Right ventricle myocardium superior (tissue), 1 donor: Measurements from ENCODE around the gene DICER1. TPM values are rescaled to one million over a fixed set of nuclear protein-coding genes. Genes with fewer than 3 reads are reported as not detected.

ENCODE experiments used
- ATAC-seq: fragments of 200-7000 bp; cut with Tn5 transposase; one replicate; pipeline ENCODE4 v1.9.1; 2020; ENCODE audit warnings: mild to moderate bottlenecking; ENCODE audit not compliant: poor library complexity
- DNase-seq: peaks from one replicate; pipeline ENCODE4 v3.0.0-alpha.2; 2020
- intact Hi-C: fragments of 100-400 bp; cut with DNase I; formaldehyde crosslinking; loops from one replicate; pipeline ENCODE4 v1.11.2; 2022
- total RNA-seq: library from RNA; stranded (reverse); fragmentation: NEBNext Ultra II Directional; extraction: Animal tissue kit (Norgen Biotek cat#: 25700); gene quantifications from one replicate; pipeline ENCODE4 v1.2.1, GENCODE V29; 2021
- donor health status: DM: no; HTN: yes; CAD: no; lungs with severe emphysema.

DICER1 gene
- total RNA-seq, 1 donor from 2014 or later, result 26.1 TPM

DNA sequence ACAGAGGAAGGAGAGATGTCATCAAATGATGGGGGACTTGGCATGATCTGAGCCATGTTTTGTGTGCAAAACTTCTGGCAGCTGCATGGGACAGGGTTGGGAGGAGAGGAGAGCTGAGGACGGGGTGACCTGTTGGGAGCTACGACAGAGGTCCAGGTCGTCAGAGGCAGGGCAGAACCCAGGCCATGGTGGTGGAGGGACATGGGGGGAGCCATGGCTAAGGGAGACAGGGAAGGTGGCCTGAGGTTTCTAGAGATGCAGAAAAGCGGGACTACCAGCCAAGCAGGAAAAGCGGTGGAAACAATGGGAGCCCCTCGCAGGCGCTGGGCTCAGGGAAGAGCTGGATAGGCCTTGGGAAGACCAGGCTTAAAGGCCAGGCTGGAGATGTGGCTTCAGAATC, 88.3 kb downstream of the DICER1 start:
- ATAC-seq (no peak), DNase-seq (no peak)
- intact Hi-C loops, result no loop called here

DNA sequence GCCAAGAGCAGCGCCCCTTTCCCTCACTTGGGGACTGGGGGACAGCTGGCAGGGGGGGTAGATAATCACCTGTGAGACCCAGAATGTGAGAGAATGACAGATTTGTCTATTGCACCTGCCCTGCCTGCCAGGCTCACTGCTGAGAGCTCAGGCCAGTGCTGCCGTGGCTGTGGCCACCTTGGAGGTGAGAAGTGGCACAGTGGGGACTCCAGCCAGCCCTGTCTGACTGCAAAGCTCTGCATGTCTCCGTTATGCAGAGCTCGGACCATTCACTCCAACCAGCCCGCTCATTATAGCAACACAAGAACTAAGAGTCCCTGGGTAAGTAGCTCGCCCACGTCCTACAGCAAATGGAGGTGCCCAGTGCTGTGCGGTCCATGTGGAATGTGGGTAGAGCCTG, 88.8 kb downstream of the DICER1 start:
- intact Hi-C loops, result no loop called here
- DNase-seq (no peak), ATAC-seq (no peak)

DNA sequence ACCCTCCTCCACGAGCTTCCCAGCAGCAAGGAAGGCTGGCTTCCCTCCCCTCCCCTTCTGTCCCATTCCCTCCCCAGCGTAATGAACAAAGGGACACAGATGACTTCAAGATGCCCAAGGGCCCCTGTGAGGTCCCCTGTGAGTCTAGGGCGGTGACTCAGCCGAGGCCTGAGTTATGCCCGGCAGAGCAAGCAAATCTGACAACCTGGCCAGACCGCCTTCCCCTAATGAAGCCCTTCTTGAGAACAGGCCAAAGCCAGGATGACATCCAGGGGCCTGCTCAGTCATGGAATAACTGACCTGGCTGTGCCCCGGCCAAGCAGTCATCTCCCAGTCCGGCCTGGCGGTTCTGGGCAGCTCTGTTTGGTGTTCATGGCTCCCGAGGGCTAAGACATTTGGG, 89.2 kb downstream of the DICER1 start:
- intact Hi-C loops, result no loop called here
- DNase-seq, result no peak
- no peak for ATAC-seq

DNA sequence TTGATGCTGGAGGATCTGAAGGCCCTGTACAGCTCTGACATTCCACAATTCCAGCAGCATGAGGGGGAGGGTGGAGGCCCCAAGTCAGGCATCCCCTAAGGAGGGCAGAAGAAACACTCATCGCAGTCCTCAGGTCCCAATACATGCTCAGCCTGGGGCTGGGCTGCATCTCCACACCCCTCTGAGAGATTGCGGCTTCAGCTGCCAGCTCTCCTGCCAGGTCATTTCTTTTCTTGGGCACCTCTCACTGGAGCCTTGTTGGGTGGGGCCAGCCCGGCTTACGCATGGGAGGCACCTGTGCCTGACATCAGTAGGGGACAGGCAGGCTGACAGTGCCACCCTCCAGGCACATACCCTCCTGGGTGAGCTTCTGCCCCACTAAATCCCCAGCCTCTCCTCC, 89.8 kb downstream of the DICER1 start:
- ATAC-seq, result no peak

DNA sequence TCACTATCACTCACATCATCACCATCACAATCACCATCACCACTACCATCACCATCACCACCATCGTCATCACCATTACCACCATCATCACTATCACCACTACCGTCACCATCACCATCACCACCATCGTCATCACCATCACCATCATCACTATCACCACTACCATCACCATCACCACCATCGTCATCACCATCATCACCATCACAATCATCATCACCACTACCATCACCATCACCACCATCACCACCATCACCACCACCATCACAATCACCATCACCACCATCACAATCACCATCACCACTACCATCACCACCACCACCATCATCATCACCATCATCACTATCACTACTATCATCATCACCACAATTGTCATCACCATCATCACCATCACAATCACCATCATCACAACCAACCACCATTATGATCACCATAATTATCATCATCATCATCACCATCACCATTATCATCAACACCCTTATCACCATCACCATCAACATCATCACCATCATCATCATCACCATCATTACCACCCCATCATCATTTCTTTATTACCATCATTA, 90.8 kb downstream of the DICER1 start:
- intact Hi-C loops, result no loop called here
- ATAC-seq (no peak), DNase-seq (no peak)

More for the DNA sequence above, 89.8 kb downstream of the DICER1 start:
- no peak for DNase-seq
- intact Hi-C loops, result no loop called here

DNA sequence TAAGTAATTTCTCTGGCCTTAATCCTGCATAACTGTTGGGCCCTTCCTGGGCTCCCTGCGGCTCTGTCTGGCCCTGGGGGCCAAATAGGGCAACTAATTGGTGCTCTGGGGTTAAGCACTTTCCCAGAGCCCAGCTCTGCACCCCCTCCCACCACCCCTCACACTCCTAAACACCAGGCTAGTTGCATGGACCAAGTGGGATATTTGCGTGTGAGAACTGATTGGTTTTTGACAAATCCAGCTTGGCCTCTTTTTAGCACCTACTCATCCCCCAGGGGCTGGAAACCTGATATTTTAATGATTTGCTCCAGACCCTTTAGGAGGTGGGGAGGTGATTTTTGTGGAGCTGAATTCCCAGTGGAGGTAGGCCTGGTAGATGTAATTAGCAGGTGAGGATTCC, 91.9 kb downstream of the DICER1 start:
- intact Hi-C loops, result no loop called here
- DNase-seq, result no peak
- ATAC-seq, result no peak

DNA sequence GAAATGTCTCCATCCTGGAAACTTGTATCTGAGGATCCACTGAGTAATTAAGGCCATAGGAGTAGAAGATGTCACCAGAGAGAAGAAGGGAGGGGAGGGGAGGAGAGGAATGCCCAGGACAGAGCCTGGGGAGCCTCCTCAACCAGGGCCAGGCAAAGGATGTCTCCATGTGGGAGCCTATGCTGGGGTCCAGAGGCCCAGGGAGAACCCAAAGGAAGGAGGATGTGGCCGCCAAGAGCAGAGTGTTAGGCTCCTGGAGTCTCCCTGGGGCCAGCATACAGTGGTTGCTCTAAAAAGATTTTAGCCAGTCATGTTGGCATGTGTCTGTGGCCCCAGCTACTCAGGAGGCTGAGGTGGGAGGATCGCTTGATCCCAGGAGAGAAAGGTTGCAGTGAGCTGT, 92.6 kb downstream of the DICER1 start:
- DNase-seq (no peak), ATAC-seq (no peak)
- intact Hi-C loops, result no loop called here

DNA sequence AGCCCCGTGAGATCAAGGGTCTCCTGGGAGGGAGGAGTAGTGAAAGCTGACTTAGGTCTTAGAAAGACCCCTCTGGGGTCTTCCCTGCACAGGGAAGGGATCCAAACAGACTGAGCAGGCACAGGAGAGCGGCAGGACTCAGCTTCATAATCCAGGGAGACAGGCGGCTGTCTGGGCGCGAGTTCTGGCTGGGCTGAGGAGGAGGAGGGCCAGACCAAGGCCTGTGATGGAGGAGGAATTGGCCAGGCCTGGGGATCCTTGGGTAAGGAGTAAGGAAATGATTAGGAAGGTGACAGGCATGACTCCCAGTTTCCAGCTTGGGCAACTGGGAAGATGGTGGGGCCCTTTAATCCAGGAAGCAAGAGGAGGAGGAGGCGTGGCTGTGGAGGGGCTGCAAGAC, 93.1 kb downstream of the DICER1 start:
- DNase-seq (no peak), ATAC-seq (no peak)
- intact Hi-C loops, result no loop called here

DNA sequence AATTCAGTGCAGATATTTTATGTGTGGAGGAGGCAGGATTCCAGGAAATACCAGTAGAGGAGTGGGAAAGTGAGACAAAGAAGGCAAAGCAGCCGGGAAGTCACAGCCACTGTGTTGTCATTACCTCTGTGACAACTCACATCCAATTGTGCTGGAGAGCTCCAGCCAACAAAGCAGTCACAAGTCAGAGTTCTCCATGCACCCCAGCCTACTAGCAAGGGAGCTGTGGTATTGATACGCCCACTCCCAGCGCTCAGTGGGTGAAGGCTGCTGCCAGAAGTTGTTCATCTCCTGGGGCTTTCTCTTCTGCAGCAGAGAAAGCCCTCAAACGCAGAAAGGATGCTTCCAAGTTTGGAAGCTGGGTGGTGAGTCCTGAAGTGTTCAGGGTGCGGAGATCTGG, 93.9 kb downstream of the DICER1 start:
- DNase-seq (no peak), ATAC-seq (no peak)
- intact Hi-C loops, result no loop called here

DNA sequence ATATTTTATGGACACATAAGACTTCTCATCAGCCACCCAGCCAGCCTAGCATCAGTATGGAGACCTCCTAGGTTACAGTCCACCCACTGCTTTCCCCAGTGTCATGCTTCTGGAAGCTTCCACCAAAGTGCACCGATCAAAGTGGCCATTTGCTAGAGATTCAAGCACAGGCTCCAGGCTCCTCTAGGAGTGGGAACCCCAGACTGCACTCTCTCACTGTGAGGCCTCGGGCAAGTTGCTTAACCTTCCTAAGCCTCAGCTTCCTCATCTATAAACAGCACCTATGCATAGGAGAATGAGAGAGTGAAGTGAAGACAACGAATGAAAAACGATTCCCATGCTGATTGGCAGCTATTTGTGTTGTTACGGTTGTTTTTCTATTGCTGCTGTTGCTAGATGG, 94.4 kb downstream of the DICER1 start:
- intact Hi-C loops, result no loop called here
- DNase-seq, result no peak

DNA sequence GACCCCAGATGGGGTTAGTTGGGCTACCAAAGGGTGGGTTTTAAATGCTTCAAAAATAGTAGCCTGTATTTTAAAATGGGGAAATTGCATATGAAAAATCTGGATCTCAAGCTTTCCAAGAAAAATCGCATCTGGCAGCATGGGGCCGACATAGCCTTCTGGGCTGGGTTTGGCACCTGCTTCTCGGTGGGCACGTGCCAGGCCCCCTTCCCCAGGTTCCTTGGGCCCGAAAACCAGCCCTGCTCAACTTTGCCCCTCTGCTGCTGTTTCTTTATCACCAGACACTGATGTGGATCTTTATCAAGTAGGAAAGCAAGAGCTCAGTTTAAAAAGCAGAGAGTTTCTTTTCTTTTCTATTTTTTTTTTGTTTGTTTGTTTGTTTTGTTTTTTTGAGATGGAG, 95.1 kb downstream of the DICER1 start:
- ATAC-seq (no peak), DNase-seq (no peak)
- intact Hi-C loops, result no loop called here

More for the DNA sequence above, 94.4 kb downstream of the DICER1 start:
- no peak for ATAC-seq

DNA sequence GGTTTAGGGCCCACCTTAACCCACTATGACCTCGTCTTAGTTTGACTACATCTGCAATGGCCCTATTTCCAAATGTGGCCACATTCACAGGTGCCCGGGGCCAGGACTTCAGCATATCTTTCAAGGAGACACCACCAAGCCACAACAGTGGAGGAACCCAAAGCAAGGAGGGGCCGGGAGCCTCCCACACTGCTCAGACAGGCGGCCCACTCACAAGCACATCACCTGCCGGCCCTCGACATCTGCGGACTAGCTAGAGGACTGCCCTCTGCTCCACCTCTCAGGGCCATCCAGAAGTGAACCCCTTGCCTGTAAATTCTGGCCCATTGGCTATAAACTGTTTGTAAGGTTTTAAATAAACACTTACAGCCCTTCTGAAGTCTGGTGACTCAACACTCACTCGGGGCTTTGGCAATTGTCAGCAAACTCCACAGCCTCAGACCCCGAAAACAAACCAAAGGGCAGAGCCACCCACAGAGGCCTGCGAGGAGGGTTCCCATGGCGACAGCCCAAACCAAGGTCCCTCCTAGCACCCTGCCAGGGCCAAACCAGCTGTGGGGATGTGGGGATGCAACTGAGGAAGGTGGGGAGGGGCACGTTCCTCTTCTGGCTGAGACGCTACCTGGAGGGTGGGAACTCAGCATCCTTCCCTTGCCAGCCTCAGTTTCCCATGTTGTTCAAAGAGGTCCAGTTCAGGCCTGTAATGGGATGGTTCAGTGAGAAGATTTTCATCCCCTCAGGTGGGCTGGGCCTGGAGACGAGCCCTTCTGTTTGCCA, 95.8 kb downstream of the DICER1 start:
- ATAC-seq (no peak), DNase-seq (no peak)
- intact Hi-C loops, result no loop called here

DNA sequence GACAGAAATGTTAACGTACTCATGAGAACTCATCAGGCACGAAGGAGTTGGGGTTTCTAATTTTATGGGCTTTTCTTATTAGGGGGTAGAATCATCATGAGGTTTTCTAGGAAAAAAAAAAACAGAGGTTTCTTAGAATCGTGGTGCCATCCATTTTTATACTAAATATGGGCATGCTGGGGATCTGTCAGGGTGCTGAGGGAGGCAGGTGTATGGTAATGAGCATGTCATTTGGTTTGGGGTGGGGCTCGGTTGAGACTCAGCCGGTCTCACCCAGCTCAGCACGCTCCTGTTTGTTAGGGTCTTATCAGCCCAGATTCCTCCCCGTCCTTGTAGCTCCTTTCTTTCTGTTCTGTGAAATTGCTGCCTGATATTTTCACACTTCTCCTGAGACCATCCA, 98.2 kb downstream of the DICER1 start:
- DNase-seq, result no peak
- ATAC-seq, result no peak
- intact Hi-C loops, result no loop called here

DNA sequence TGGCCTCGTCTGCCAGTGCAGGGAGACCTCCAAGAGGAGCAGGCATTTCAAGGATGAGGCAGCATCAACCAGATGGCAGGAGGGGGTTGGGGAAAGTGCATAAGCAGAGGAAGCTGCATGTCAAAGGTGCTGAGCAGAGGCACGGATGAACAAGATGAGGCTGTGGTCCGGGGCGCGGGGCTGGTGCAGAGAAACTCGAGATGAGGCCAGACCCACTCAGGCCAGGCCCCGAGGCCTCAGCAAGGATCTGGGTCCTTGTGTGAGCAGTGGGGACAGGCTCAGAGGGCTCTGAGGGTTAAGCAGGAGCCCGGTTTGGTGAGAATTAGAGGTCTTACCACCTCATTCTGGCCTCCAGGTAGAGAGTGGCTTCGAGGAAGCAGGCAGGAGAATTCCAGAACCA, 98.8 kb downstream of the DICER1 start:
- ATAC-seq (no peak), DNase-seq (no peak)
- intact Hi-C loops, result no loop called here

DNA sequence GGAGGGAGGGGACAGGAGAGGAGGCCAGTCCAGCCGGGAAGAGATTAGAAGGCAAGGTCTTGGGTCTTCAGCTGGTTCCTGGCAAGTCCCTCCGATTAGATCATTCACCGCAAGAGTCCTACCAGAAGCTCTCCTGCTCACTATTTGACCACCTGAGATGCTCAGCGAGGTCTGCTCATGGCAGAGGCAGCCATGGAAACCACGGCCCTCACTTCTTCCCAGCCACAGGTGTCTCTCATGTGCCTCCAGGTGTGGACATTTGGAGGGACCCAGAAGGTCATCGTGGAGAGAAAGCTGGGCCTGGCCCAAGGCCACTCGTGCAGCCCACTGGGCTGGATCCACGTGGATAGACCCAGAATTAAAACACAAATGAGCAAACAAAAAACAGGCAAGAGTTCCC, 99.5 kb downstream of the DICER1 start:
- no peak for DNase-seq
- intact Hi-C loops, result no loop called here
- ATAC-seq, result no peak

DNA sequence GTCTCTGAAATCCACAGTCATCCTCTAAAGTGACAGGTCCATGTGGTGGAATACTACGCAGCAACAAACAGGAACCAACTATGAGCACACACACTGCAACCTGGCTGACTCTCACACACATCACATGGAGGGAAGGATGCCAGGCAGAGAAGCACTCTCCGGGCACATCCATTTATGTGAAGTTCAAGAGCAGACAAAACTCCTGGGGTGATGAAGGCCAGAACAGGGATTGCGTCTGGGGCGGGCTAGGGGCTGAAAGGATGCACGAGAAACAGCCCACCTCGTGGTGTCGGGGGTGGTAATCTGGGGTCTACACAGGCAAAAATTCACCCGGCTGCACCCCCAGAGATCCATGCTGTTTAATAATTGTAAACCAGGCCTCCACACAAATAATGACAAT, 100.2 kb downstream of the DICER1 start:
- intact Hi-C loops, result no loop called here
- no peak for DNase-seq
- no peak for ATAC-seq

DNA sequence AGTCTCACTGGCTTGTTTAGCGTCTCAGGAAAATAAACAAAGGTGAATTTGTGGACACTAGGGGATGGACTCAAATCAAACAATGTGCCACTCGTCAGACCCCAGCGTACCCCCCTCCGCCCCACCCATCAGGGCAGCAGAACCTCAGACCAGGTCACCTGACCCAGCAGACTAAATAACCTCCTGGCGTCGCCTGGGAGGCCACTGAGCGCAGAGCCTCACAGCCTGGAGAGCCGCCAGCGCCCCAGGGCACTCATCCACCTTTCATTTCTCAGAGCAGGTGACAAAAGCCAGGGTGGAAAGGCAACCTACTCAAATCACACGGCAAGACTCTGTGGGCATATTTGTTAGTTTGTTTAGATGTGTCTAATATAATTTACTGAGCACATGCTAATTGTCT, 100.9 kb downstream of the DICER1 start:
- intact Hi-C loops, result no loop called here
- ATAC-seq (no peak), DNase-seq (no peak)

DNA sequence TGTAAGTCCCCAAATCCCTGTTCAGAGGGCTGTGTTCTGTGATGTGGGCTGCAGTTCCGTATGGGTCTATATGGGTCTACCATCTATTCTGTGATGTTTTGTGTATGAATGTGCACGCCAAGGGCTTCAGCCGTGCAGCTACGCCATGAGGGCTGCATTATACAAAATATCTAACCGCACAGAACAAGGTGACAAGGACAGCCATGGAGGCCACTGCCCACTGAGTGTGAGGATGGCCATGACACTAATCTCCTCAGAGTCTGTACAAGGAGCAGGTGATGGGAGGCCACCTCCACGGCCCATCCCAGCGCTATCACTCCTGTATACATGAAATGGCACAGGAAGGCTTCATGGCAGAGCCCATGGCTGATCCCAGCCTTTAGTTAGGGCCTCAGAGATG, 102.0 kb downstream of the DICER1 start:
- intact Hi-C loops, result no loop called here
- no peak for DNase-seq
- no peak for ATAC-seq

DNA sequence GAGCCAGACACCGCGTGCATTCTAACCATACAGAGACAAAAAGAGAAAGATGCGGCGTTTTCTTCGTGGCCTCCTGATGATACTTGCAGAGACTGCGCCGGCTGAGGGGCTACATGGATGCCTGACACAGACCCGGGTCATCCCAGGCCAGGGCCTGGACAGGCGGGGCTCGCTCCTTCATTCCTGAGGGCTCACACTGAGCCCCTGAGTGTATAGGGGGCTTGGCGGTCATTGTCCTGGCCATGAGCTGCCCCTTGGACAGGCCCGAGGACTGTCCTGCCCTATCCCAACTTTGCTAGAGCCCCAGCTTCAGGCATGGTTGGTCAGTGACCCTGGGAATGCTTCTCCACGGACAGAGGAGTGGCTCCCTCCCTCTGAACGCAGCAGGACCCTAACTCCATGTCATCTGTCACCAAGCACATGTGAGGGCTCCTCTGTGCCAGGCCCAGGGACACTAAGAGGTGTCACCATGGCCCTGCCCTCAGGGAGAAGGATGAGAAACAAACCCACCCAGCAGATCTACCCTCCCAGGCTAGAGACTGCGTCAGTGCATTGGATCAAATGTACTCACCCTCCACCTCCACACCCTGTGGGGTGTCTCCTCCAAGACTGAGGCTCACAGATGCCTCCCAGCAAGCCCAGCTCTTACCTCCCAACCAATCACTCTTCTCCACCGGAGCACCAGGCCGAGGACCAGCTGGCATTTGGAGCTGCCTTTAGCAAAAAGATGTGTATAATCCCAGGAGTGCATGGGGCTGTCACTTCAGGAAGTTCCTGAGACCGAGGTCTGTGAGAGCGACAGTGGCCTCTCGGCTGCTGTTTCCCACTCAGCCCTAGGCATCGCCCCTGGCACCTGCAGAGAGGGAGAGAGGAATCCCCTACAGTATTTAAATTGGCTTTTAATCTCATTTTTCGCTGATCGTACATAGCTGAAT, 102.7 kb downstream of the DICER1 start:
- no peak for DNase-seq
- intact Hi-C loops, result no loop called here
- no peak for ATAC-seq
